Posterior vena cava (tissue), 2 donors: ENCODE data around the gene CELF6. TPM values are rescaled to one million over a fixed set of nuclear protein-coding genes. Genes with fewer than 3 reads are reported as not detected.

ENCODE experiments used
- total RNA-seq, 2 donors: library from RNA; stranded (reverse); fragmentation: NEBNext Ultra II Directional; extraction: Animal tissue kit (Norgen Biotek cat#: 25700); gene quantifications; one replicate each; pipeline ENCODE4 v1.2.1, GENCODE V29; 2021
- donor health status: DM: yes; HTN: yes; CAD: no.
- donor health status: DM: yes; HTN: yes; CAD: no.

CELF6 gene
- total RNA-seq, 2 donors from 2014 or later, result 0.76 to 1.6 TPM

Other genes starting within 250 kb of the CELF6 start
- 10 to 100 TPM; 61.4 to 68.2 TPM for gene MYO9A, start 202.0 kb downstream of the CELF6 start, total RNA-seq
- 1 to 10 TPM; 1.9 to 2.3 TPM for gene SENP8, start 201.8 kb downstream of the CELF6 start, total RNA-seq
- gene GRAMD2A, start 122.4 kb downstream of the CELF6 start, total RNA-seq, result under 1 TPM in 1 of 2 donors, not detected in 1; 0.10 TPM
- gene PKM, start 89.0 kb downstream of the CELF6 start, total RNA-seq, result 100 to 1,000 TPM; 554 to 783 TPM
- gene PARP6, start 47.6 kb downstream of the CELF6 start, total RNA-seq, result 10 to 100 TPM; 37.6 to 57.0 TPM
- 100 to 1,000 TPM in 1 of 2 donors, 10 to 100 TPM in 1; 84.0 to 120 TPM for gene HEXA, start 55.9 kb upstream of the CELF6 start, total RNA-seq
- not detected for gene TMEM202, start 78.1 kb upstream of the CELF6 start, total RNA-seq
- 100 to 1,000 TPM; 145 to 149 TPM for gene ARIH1, start 154.2 kb upstream of the CELF6 start, total RNA-seq